HUDEP-2 (cell line): ENCODE data around the gene RFNG.

Experiments used
- DNase-seq, 76 experiments: peaks; one replicate each; lab custom pipeline; 2025; ENCODE audit not compliant: unreplicated experiment in 76 of 76; lab: John Stamatoyannopoulos, UW

The RFNG gene

GRCh38 chr17:82060001-82060380, 8.4 kb upstream of the RFNG start:
- no peak for DNase-seq

- DNase-seq, result no peak
These were observed 7.8 kb upstream of the RFNG start for GRCh38 chr17:82059272-82060000.

- no peak for DNase-seq
These were observed 7.2 kb upstream of the RFNG start for GRCh38 chr17:82058855-82059249.

GRCh38 chr17:82058230-82058854, 6.7 kb upstream of the RFNG start:
- no peak for DNase-seq

GRCh38 chr17:82056729-82057621, 5.4 kb upstream of the RFNG start:
- DNase-seq, result no peak

- no peak for DNase-seq
These were observed 4.5 kb upstream of the RFNG start for GRCh38 chr17:82055965-82056728.

GRCh38 chr17:82055023-82055964, 3.7 kb upstream of the RFNG start:
- peak in 1 of 76 experiments; percentile 2 for DNase-seq

- no peak for DNase-seq
These were observed 2.9 kb upstream of the RFNG start for GRCh38 chr17:82054351-82055022.

GRCh38 chr17:82053556-82054263, 2.1 kb upstream of the RFNG start:
- DNase-seq, result no peak

GRCh38 chr17:82053130-82053529, 1.5 kb upstream of the RFNG start:
- DNase-seq, result no peak

- no peak for DNase-seq
These were observed 1.0 kb upstream of the RFNG start for GRCh38 chr17:82052638-82053059.

- DNase-seq, result no peak
These were observed 610 bp downstream of the RFNG start for GRCh38 chr17:82050761-82051641.

- DNase-seq, result no peak
These were observed 1.4 kb downstream of the RFNG start for GRCh38 chr17:82050152-82050760.

GRCh38 chr17:82049521-82049971, 2.1 kb downstream of the RFNG start:
- DNase-seq, result no peak

GRCh38 chr17:82049106-82049505, 2.5 kb downstream of the RFNG start:
- no peak for DNase-seq

- no peak for DNase-seq
These were observed 3.0 kb downstream of the RFNG start for GRCh38 chr17:82048571-82048971.
